GM23338 (cell line): ENCODE data around the gene PRKCH. TPM values are rescaled to one million over a fixed set of nuclear protein-coding genes. Genes with fewer than 3 reads are reported as not detected.

Source experiments
- ATAC-seq: fragments of 200-7000 bp; cut with Tn5 transposase; 3 replicates; pipeline ENCODE4 v1.9.1; 2020
- DNase-seq: peaks from one replicate; pipeline ENCODE4 v3.0.0-alpha.2; 2015; ENCODE audit warnings: low spot score
- H2AFZ ChIP-seq: fragments of 200-600 bp; sonication (generic); 2 replicates; pipeline ENCODE4 v1.8.0; 2016; ENCODE audit warnings: antibody characterized with exemption, mild to moderate bottlenecking, moderate library complexity
- H3F3A ChIP-seq: fragments of 200-600 bp; sonication (generic); replicated peaks from 2 replicates; pipeline ENCODE4 v1.8.0; 2017; ENCODE audit warnings: antibody characterized with exemption, mixed run types, low read depth
- H3K27ac ChIP-seq: fragments of 200-600 bp; sonication (generic); 2 replicates; pipeline ENCODE4 v1.6.1; 2016; ENCODE audit warnings: low read depth
- H3K27me3 ChIP-seq: fragments of 200-600 bp; sonication (generic); 2 replicates; pipeline ENCODE4 v1.8.0; 2016; ENCODE audit warnings: mild to moderate bottlenecking, mixed run types, moderate library complexity; ENCODE audit not compliant: insufficient read depth
- H3K36me3 ChIP-seq: fragments of 200-600 bp; sonication (generic); 2 replicates; pipeline ENCODE4 v1.8.0; 2016; ENCODE audit warnings: mild to moderate bottlenecking; ENCODE audit not compliant: insufficient read depth
- H3K4me1 ChIP-seq: fragments of 200-600 bp; sonication (generic); 2 replicates; pipeline ENCODE4 v1.8.0; 2016; ENCODE audit warnings: mild to moderate bottlenecking, moderate library complexity; ENCODE audit not compliant: insufficient read depth
- H3K4me2 ChIP-seq: fragments of 200-600 bp; sonication (generic); 2 replicates; pipeline ENCODE4 v1.7.1; 2017; ENCODE audit warnings: mixed run types
- H3K4me3 ChIP-seq: fragments of 200-600 bp; sonication (generic); 2 replicates; pipeline ENCODE4 v1.6.1; 2016; ENCODE audit warnings: mixed run types
- H3K79me2 ChIP-seq: fragments of 200-600 bp; sonication (generic); replicated peaks from 2 replicates; pipeline ENCODE4 v1.8.0; 2017; ENCODE audit warnings: mild to moderate bottlenecking; ENCODE audit not compliant: insufficient read depth
- H3K9me2 ChIP-seq: fragments of 200-600 bp; sonication (generic); 2 replicates; pipeline ENCODE4 v1.8.0; 2017; ENCODE audit not compliant: insufficient read depth
- H4K20me1 ChIP-seq: fragments of 200-600 bp; sonication (generic); replicated peaks from 2 replicates; pipeline ENCODE4 v1.8.0; 2017; ENCODE audit warnings: mild to moderate bottlenecking; ENCODE audit not compliant: insufficient read depth
- H3K27ac Mint-ChIP-seq: 2 replicates; pipeline ENCODE4 v1.8.0; 2020; ENCODE audit warnings: inconsistent platforms, mild to moderate bottlenecking, moderate library complexity, mixed read lengths
- H3K27me3 Mint-ChIP-seq: 3 replicates; pipeline ENCODE4 v1.8.0; 2022; ENCODE audit warnings: low read depth, mild to moderate bottlenecking, moderate library complexity, mixed read lengths, inconsistent platforms; ENCODE audit not compliant: insufficient read depth, poor library complexity
- H3K36me3 Mint-ChIP-seq: 3 replicates; pipeline ENCODE4 v1.8.0; 2021; ENCODE audit warnings: low read depth, mild to moderate bottlenecking, inconsistent platforms, moderate library complexity, mixed read lengths
- H3K4me1 Mint-ChIP-seq: 3 replicates; pipeline ENCODE4 v1.8.0; 2020; ENCODE audit warnings: mild to moderate bottlenecking, inconsistent platforms, mixed read lengths
- H3K4me3 Mint-ChIP-seq: 3 replicates; pipeline ENCODE4 v1.8.0; 2021; ENCODE audit warnings: moderate library complexity, mild to moderate bottlenecking, inconsistent platforms, mixed read lengths
- H3K9me3 Mint-ChIP-seq: 3 replicates; pipeline ENCODE4 v1.8.0; 2020; ENCODE audit warnings: moderate library complexity, mild to moderate bottlenecking, inconsistent platforms, mixed read lengths
- CREB1 ChIP-seq: fragments of 250-450 bp; sonication (Bioruptor Pico); IDR thresholded peaks from 2 replicates; pipeline ENCODE4 v1.5.0; 2020; ENCODE audit warnings: low read depth, mild to moderate bottlenecking, moderate library complexity
- CTCF ChIP-seq, 2 experiments: fragments of 200-600 bp in 1 of 2; sonication (generic) in 1 of 2; conservative IDR thresholded peaks; 2 replicates each; pipeline versions ENCODE4 v1.5.1 to v1.6.1; 2016 to 2017; ENCODE audit warnings: antibody characterized with exemption in 2 of 2, low read depth in 2 of 2, mild to moderate bottlenecking in 2 of 2, moderate library complexity in 1 of 2
- NANOG ChIP-seq: IDR thresholded peaks from 2 replicates; pipeline ENCODE4 v1.6.1; 2016; ENCODE audit warnings: antibody characterized with exemption, borderline replicate concordance
- REST ChIP-seq: IDR thresholded peaks from one replicate; pipeline ENCODE4 v1.6.1; 2018; ENCODE audit warnings: antibody characterized with exemption; ENCODE audit not compliant: unreplicated experiment
- STAT1 ChIP-seq: IDR thresholded peaks from one replicate; pipeline ENCODE4 v1.6.1; 2016; ENCODE audit warnings: antibody characterized with exemption; ENCODE audit not compliant: unreplicated experiment
- ZNF114 ChIP-seq: fragments of 250-450 bp; sonication (Bioruptor Pico); IDR thresholded peaks from 2 replicates; pipeline ENCODE4 v1.5.0; 2020; ENCODE audit warnings: mild to moderate bottlenecking, moderate library complexity
- ZNF462 ChIP-seq: fragments of 250-450 bp; sonication (Bioruptor Pico); IDR thresholded peaks from 2 replicates; pipeline ENCODE4 v1.5.0; 2020; ENCODE audit warnings: mild to moderate bottlenecking, moderate library complexity
- polyA plus RNA-seq: library from polyadenylated mRNA; unstranded; fragments of >200 nt; fragmentation: Nextera tagmentation; extraction: Ambion mirVana; gene quantifications from 2 replicates; pipeline ENCODE4 v1.2.1, GENCODE V29; 2016
- total RNA-seq: library from RNA; depleted of rRNA; stranded (reverse); fragments of >200 nt; shearing (Covaris generic); gene quantifications from 2 replicates; pipeline ENCODE4 v1.2.3, GENCODE V29; 2014

The PRKCH gene
- total and polyA plus RNA-seq, 2 experiments from 2014 or later: 5.4 to 10.1 TPM

GRCh38 chr14:61533513-61534255, 212.3 kb downstream of the PRKCH start:
- Histone ChIP-seq H3K4me3 (no peak overlapping the region), H3K4me1 (peaks cover 15% of the 10 kb centered on the region), H3F3A (no peaks in the 10 kb centered on the region), H3K36me3 (no peaks in the 10 kb centered on the region), H3K9me2 (no peaks in the 10 kb centered on the region), H3K27ac (no peak overlapping the region), H3K79me2 (no peaks in the 10 kb centered on the region), H3K27me3 (no peaks in the 10 kb centered on the region), H2AFZ (no peak overlapping the region), H4K20me1 (no peaks in the 10 kb centered on the region), H3K4me2 (no peak overlapping the region)
- H3K36me3 Mint-ChIP-seq: no peaks in the 10 kb centered on the region
- H3K4me3 Mint-ChIP-seq: no peak overlapping the region
- TF ChIP-seq ZNF114 (CRISPR knock-in tag): no peak
- no peak for TF ChIP-seq CREB1 (CRISPR knock-in tag)
- TF ChIP-seq STAT1: no peak
- no peak for TF ChIP-seq NANOG
- TF ChIP-seq REST: no peak
- no peak for TF ChIP-seq ZNF462 (CRISPR knock-in tag)
- TF ChIP-seq CTCF (conservative IDR thresholded peaks at IDR 0.05; ENCODE audit: low read depth in 2 of 2): no peak
- DNase-seq (no peak), ATAC-seq (no peak)
- peaks cover 26% of the 10 kb centered on the region for H3K4me1 Mint-ChIP-seq
- H3K9me3 Mint-ChIP-seq: no peaks in the 10 kb centered on the region
- H3K27me3 Mint-ChIP-seq: peaks cover 7% of the 10 kb centered on the region
- no peak overlapping the region; the same call in 1 of the 2 replicates for H3K27ac Mint-ChIP-seq
